GM18870 (cell line): ENCODE measurements around the gene DISP3.

ENCODE experiments used
- ATAC-seq: cut with Tn5 transposase; IDR thresholded peaks from one replicate; pipeline ENCODE4 v1.9.1; 2021; ENCODE audit warnings: moderate library complexity; ENCODE audit not compliant: unreplicated experiment

Gene DISP3

GRCh38 chr1:11538886-11539285, 59.9 kb downstream of the DISP3 start:
- no peak for ATAC-seq

DNA sequence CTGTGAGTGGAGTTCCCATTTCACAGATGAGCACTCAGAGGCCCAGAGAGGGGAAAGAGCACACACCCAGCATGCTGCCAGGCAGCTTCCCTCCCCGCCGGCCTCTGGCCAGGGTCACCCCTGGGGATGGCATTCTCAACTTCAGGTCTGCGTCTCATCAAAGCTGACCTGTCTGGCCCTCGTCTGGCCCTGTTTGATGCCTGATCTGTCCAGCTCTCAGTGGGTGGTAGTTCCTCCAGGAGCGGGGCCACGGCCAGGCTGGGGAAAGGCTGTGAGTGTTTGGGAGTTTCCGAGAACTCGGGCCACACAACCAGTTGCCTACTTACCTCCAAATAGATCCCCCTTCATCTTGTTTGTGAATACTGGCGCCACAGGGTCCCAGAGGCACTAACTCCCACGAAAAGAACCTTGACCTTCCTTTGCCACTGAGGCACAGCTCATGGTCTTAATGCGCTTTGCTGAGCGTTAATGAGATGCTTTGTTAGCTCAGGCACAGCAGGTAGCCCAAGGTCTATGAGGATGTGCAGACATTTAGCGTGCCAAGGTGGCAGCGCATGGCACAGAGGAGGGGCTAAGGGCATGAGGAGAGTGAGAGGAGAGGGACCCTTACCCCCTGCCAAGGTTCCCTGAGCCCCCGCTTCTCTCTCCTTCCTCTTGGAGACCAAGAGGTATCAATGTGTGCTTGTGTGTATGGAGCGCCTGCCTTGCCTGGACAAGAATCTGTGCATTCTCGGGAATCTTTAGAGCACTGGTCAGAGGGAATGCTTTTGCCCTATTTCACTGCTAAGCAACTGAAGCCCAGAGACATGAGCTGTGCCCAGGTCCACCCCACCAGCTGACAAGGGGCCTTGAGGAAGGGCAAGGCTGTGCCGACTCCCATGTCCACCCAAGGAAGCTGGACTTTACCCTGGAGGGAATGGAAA, 61.2 kb downstream of the DISP3 start:
- no peak for ATAC-seq

DNA sequence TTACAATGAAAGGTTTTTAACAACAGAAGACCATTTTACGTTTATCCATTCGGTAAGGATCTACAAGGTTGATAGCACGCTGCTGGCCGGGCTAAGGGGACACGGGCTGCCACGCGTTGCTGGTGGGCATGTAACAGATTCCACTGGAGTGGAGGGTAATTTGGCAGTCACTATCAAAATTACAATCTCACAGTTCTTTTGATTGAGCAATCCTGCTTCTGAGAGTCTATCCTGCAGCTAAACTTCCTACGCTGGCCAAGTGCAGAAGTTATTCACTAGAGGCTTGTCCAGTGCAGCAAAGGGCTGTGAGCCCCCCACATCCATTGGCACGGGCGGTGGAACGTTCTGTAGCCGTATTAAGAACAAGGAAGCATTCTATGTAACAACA, 61.8 kb downstream of the DISP3 start:
- ATAC-seq, result no peak

- no peak for ATAC-seq
These were observed 62.3 kb downstream of the DISP3 start for GRCh38 chr1:11541236-11541635.

DNA sequence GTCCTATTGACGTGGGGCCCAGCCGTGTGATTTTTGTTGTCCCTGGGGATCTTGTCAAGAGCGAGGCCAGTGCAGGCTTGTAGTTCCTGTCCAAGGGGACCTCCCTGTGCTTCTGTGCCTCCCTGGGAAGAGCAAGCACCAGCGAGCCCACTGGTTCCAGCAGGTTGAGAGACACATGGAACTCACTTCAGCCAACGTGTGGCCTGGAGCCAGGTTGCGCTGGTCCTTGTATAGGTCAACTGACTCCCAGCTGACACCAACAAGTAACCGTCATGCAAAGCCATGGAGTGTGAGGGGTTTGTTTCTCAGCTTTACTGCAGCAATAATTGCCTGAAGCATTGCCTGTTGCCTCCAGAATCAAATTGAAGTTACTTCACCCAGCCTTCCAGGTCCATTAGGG, 63.0 kb downstream of the DISP3 start:
- ATAC-seq, result no peak

- ATAC-seq, result no peak
These were observed 64.4 kb downstream of the DISP3 start for GRCh38 chr1:11543392-11543791.

- ATAC-seq, result no peak
These were observed 64.8 kb downstream of the DISP3 start for GRCh38 chr1:11543796-11544195.

- no peak for ATAC-seq
These were observed 67.5 kb downstream of the DISP3 start for GRCh38 chr1:11546456-11546855.

GRCh38 chr1:11550664-11551283, 71.8 kb downstream of the DISP3 start:
- ATAC-seq, result no peak

- ATAC-seq, result no peak
These were observed 79.3 kb downstream of the DISP3 start for GRCh38 chr1:11558276-11558675.

DNA sequence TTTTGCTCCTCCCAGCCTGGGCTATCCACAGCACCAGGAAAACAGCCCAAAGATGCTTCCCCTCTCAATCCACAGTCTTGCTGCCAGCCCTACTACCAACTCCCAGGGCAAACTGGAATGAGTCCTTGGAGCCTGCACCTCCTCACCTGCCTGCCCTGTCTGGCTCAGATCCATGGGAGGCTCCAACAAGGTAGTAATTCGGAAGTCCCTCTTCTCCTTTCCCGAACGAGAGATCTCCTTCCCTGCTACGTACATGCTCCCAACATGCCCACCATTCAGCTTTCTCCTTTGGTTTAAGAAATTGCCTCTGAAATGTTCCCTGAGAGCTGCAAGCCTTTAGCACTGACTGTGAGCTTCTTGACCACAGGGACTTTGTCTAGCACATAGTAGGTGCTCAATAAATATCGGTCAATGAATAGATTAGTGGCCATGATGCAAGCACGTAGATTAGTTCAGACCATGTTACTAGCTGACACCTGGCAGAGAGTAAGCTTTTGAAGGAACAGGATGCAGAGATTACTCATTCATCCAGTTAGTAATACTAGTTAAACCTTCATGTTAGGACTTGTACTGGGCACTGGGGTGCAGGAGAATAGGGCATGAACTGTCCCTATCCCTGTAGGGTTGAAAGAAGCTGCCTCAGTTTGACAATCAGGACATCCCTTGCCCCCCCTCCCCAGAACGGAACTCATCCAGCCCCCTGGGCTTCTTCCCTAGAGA, 80.1 kb downstream of the DISP3 start:
- no peak for ATAC-seq

GRCh38 chr1:11559591-11559970, 80.6 kb downstream of the DISP3 start:
- ATAC-seq, result no peak

- no peak for ATAC-seq
These were observed 81.1 kb downstream of the DISP3 start for GRCh38 chr1:11560061-11560460.

GRCh38 chr1:11561740-11562139, 82.8 kb downstream of the DISP3 start:
- ATAC-seq, result no peak

DNA sequence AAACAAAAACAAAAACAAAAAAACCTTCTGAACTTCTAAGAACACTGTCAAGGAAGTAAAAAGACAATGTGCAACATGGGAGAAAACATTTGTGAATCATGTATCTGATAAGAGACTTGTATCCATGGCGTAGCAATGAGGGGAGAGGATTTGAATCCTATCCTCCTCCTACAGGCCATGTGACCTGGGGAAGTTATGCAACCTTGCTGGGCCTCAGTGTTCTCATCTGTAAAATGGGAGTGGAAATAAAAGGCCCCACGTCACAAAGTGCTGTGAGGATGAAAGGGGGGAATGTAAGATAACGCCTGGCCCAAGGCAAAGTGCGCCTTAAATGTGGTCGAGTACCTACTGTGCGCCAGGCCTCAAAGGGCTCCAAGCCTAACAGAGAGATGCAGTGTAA, 83.7 kb downstream of the DISP3 start:
- no peak for ATAC-seq

GRCh38 chr1:11563560-11564069, 84.7 kb downstream of the DISP3 start:
- no peak for ATAC-seq

- no peak for ATAC-seq
These were observed 85.3 kb downstream of the DISP3 start for GRCh38 chr1:11564237-11564636.

GRCh38 chr1:11566042-11566850, 87.3 kb downstream of the DISP3 start:
- ATAC-seq, result no peak

GRCh38 chr1:11567244-11568065, 88.5 kb downstream of the DISP3 start:
- no peak for ATAC-seq

DNA sequence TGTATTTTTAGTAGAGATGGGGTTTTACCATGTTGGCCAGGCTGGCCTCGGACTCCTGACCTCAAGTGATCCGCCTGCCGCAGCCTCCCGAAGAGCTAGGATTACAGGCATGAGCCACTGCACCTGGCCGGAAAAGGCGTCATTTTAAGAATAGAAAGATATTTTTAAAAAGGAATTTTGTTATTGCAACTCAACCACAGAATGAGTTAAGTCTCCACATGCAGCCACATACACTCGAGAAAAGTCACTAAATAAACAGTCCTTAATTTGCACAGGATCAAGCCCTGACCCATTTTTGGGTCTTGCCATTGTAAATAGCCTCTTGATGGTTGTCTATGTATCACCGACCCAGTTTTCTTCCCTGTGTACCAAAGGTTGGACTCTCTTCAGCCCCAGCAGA, 89.7 kb downstream of the DISP3 start:
- ATAC-seq, result no peak
